Measurements from ENCODE around the gene CTDP1. TPM values are rescaled to one million over a fixed set of nuclear protein-coding genes. Genes with fewer than 3 reads are reported as not detected.

CTDP1 gene
- polyA plus RNA-seq, 1 experiment = 12.9 TPM

- CTCF ChIA-PET = no interaction called here
Observed at GRCh38 chr18:79699653-79700052, 20.1 kb downstream of the CTDP1 start.

GRCh38 chr18:79702906-79703305, 23.3 kb downstream of the CTDP1 start:
- H3K4me3 ChIP-seq (ENCODE audit: low read depth, low read length) = no peak overlapping the region
- ChIA-PET CTCF (interaction anchor here (1.1 kb wide), 1 partner anchor 23 kb away, joined by 4 read pairs; the partner anchor contains the start of gene CTDP1), POLR2A (no interaction called here)
- H3K27me3 ChIP-seq (ENCODE audit: control insufficient read depth, insufficient read depth, low read length) = no peaks in the 10 kb centered on the region
- no peak for TF ChIP-seq CTCF (IDR thresholded peaks at IDR 0.05; ENCODE audit: insufficient read depth, low read depth, low read length)
- peaks cover 29% of the 10 kb centered on the region for H3K36me3 ChIP-seq (ENCODE audit: control insufficient read depth, insufficient read depth, low read length)
- DNase-seq (ENCODE audit: low read depth) = no peak

More at GRCh38 chr18:79699653-79700052, 20.1 kb downstream of the CTDP1 start:
- TF ChIP-seq CTCF (IDR thresholded peaks at IDR 0.05; ENCODE audit: insufficient read depth, low read depth, low read length) = no peak
- Histone ChIP-seq H3K27me3 (ENCODE audit: control insufficient read depth, insufficient read depth, low read length) (no peaks in the 10 kb centered on the region), H3K36me3 (ENCODE audit: control insufficient read depth, insufficient read depth, low read length) (peaks cover 28% of the 10 kb centered on the region), H3K4me3 (ENCODE audit: low read depth, low read length) (no peak overlapping the region)
- POLR2A ChIA-PET = no interaction called here
- DNase-seq (ENCODE audit: low read depth) = no peak

- TF ChIP-seq CTCF (IDR thresholded peaks at IDR 0.05; ENCODE audit: insufficient read depth, low read depth, low read length) = no peak
- ChIA-PET POLR2A (no interaction called here), CTCF (no interaction called here)
- Histone ChIP-seq H3K36me3 (ENCODE audit: control insufficient read depth, insufficient read depth, low read length) (peaks cover 22% of the 10 kb centered on the region), H3K27me3 (ENCODE audit: control insufficient read depth, insufficient read depth, low read length) (no peaks in the 10 kb centered on the region), H3K4me3 (ENCODE audit: low read depth, low read length) (no peak overlapping the region)
- DNase-seq (ENCODE audit: low read depth) = no peak
Observed at GRCh38 chr18:79704631-79705030, 25.0 kb downstream of the CTDP1 start.

GRCh38 chr18:79705272-79705671, 25.7 kb downstream of the CTDP1 start:
- ChIA-PET POLR2A (no interaction called here), CTCF (no interaction called here)
- peaks cover 22% of the 10 kb centered on the region for H3K36me3 ChIP-seq (ENCODE audit: control insufficient read depth, insufficient read depth, low read length)
- no peak overlapping the region for H3K4me3 ChIP-seq (ENCODE audit: low read depth, low read length)
- no peak for DNase-seq (ENCODE audit: low read depth)
- H3K27me3 ChIP-seq (ENCODE audit: control insufficient read depth, insufficient read depth, low read length) = no peaks in the 10 kb centered on the region
- TF ChIP-seq CTCF (IDR thresholded peaks at IDR 0.05; ENCODE audit: insufficient read depth, low read depth, low read length) = no peak

GRCh38 chr18:79706006-79706405, 26.4 kb downstream of the CTDP1 start:
- no peak for DNase-seq (ENCODE audit: low read depth)
- TF ChIP-seq CTCF (IDR thresholded peaks at IDR 0.05; ENCODE audit: insufficient read depth, low read depth, low read length) = no peak
- Histone ChIP-seq H3K4me3 (ENCODE audit: low read depth, low read length) (no peak overlapping the region), H3K36me3 (ENCODE audit: control insufficient read depth, insufficient read depth, low read length) (peaks cover 19% of the 10 kb centered on the region), H3K27me3 (ENCODE audit: control insufficient read depth, insufficient read depth, low read length) (no peaks in the 10 kb centered on the region)
- POLR2A ChIA-PET = no interaction called here
- CTCF ChIA-PET = no interaction called here
